SK-N-SH (cell line): ENCODE data around the gene ZEB1.

Source experiments
- CTCF ChIP-seq: fragments of 200-600 bp; sonication (generic); IDR thresholded peaks from 2 replicates; pipeline ENCODE4 v1.6.1; 2017; ENCODE audit warnings: antibody characterized with exemption, mild to moderate bottlenecking, moderate library complexity
- EP300 ChIP-seq, 2 experiments: IDR thresholded peaks; 2 replicates each; pipeline versions ENCODE4 v1.4.0 to v1.6.1; 2012; ENCODE audit warnings: borderline replicate concordance in 1 of 2, low read depth in 1 of 2, low read length in 1 of 2
- RAD21 ChIP-seq: IDR thresholded peaks from 2 replicates; pipeline ENCODE4 v1.6.1; 2012; ENCODE audit warnings: mild to moderate bottlenecking, low read length
- REST ChIP-seq: IDR thresholded peaks from 2 replicates; pipeline ENCODE4 v1.6.1; 2012; ENCODE audit warnings: mild to moderate bottlenecking, low read depth, low read length, moderate library complexity
- RXRA ChIP-seq: IDR thresholded peaks from 2 replicates; pipeline ENCODE4 v1.4.0; 2012; ENCODE audit warnings: low read depth, mild to moderate bottlenecking, borderline replicate concordance
- YY1 ChIP-seq: IDR thresholded peaks from 2 replicates; pipeline ENCODE4 v1.4.0; 2012; ENCODE audit warnings: low read depth, mild to moderate bottlenecking

GRCh38 chr10:31343009-31343408, 24.0 kb downstream of the ZEB1 start:
- TF ChIP-seq REST (no peak), CTCF (no peak), YY1 (no peak), EP300 (IDR thresholded peaks at IDR 0.05; ENCODE audit: borderline replicate concordance in 1 of 2, low read depth in 1 of 2, low read length in 1 of 2) (no peak), RAD21 (no peak), RXRA (no peak)
